ENCODE data around the gene SLC9A5.

- TF ChIP-seq CTCF (IDR thresholded peaks at IDR 0.05 in 8 of 11, conservative IDR thresholded peaks at IDR 0.05 in 3 of 11) (peak in 4 of 11 experiments; percentile 9 to 30 (median 19)), POLR2A (IDR thresholded peaks at IDR 0.05) (no peak)
Observed at GRCh38 chr16:67244387-67245185, 4.2 kb upstream of the SLC9A5 start.
